Pancreas (tissue), 10 donors: ENCODE results near the gene ERBB4. TPM values are rescaled to one million over a fixed set of nuclear protein-coding genes. Genes with fewer than 3 reads are reported as not detected.

Experiments used
- ATAC-seq, 4 donors: fragments of 200-7000 bp; cut with Tn5 transposase; one replicate each; pipeline versions ENCODE4 v1.8.0 to v1.9.1; 2020; ENCODE audit warnings: mild to moderate bottlenecking in 4 of 4, moderate library complexity in 4 of 4
- DNase-seq, 6 donors: peaks; one replicate each; pipeline ENCODE4 v3.0.0-alpha.2; 2020
- FAIRE-seq: peaks from 2 replicates; lab custom pipeline; 2012; peaks lifted over from hg19 to GRCh38; lab: Jason Lieb, UNC
- H3K27ac ChIP-seq, 4 donors: fragments of 200-600 bp; sonication (generic); 1 replicate in 3 of 4; 2 replicates in 1 of 4; pipeline versions ENCODE4 v1.5.0 to v1.8.0; 2020
- H3K27me3 ChIP-seq, 4 donors: fragments of 200-600 bp; one replicate each; pipeline ENCODE4 v1.8.0; 2021
- H3K36me3 ChIP-seq, 3 donors: fragments of 200-600 bp; sonication (generic) in 1 of 3; one replicate each; pipeline versions ENCODE4 v1.5.0 to v1.8.0; 2020 to 2021
- H3K4me1 ChIP-seq, 3 donors: fragments of 200-600 bp; one replicate each; pipeline ENCODE4 v1.8.0; 2021
- H3K4me3 ChIP-seq, 4 donors: fragments of 200-600 bp; sonication (generic) in 2 of 4; one replicate each; pipeline versions ENCODE4 v1.5.0 to v1.8.0; 2020 to 2021
- H3K9me3 ChIP-seq, 4 donors: fragments of 200-600 bp; one replicate each; pipeline ENCODE4 v1.8.0; 2021
- CTCF ChIP-seq, 4 donors: fragments of 200-600 bp; sonication (generic) in 3 of 4; IDR thresholded peaks; one replicate each; pipeline versions ENCODE4 v1.5.0 to v1.8.0; 2021; ENCODE audit warnings: antibody characterized with exemption in 4 of 4
- WGBS, 2 donors: extraction: QIAGEN DNeasy Blood & Tissue Kit; methylation state at CpG; one replicate each; pipeline ENCODE4 v1.1.7; 2013; 5-methylcytosine and 5-hydroxymethylcytosine counted together
- intact Hi-C, 3 donors: fragments of 100-400 bp; cut with DNase I; formaldehyde crosslinking; loops; one replicate each; pipeline versions ENCODE4 v1.11.1 to v1.14.2; 2022
- polyA plus RNA-seq, 2 donors: library from polyadenylated mRNA; stranded (reverse); fragments of 200-250 nt; gene quantifications; one replicate each; pipeline ENCODE4 v1.2.3, GENCODE V29; 2013
- total RNA-seq, 6 donors: library from RNA; stranded (reverse); fragmentation: NEBNext Ultra II Directional in 4 of 6; extraction: Animal tissue kit (Norgen Biotek cat#: 25700) in 4 of 6; gene quantifications; one replicate each; pipeline versions ENCODE4 v1.2.1 to v1.2.4, GENCODE V29; 2021 to 2023
- donor health status: healthy with polysubstance abuse.
- donor health status: DM: no; HTN: no; CAD: no; lungs with moderate emphysema.
- donor health status: DM: no; HTN: no; CAD: no.
- donor health status: control.
- donor health status: control.
- donor health status: Bipolar disorder and iron deficiency.
- donor health status: DM: yes; HTN: yes; CAD: no.
- donor health status: DM: no; HTN: no; CAD: no.
- donor health status: DM: no; HTN: no; CAD: no.
- donor health status: DM: yes; HTN: yes; CAD: no.

ERBB4 gene
- total and polyA plus RNA-seq, 8 donors = 0.30 to 5.0 (median 3.3) TPM

GRCh38 chr2:212385241-212385640 lies 153.4 kb downstream of the ERBB4 start:
- intact Hi-C loops = no loop called here
- Histone ChIP-seq H3K4me1 (no peaks in the 10 kb centered on the region), H3K36me3 (no peaks in the 10 kb centered on the region), H3K4me3 (no peak overlapping the region), H3K27ac (no peak overlapping the region), H3K9me3 (no peaks in the 10 kb centered on the region), H3K27me3 (no peaks in the 10 kb centered on the region)
- WGBS, 2 donors = 46 to 51% methylated on average over 2 of the region's 2 CpGs
- FAIRE-seq (no peak), DNase-seq (no peak), ATAC-seq (no peak)
- no peak for TF ChIP-seq CTCF (IDR thresholded peaks at IDR 0.05)

- Histone ChIP-seq H3K36me3 (no peaks in the 10 kb centered on the region), H3K4me3 (no peak overlapping the region), H3K27me3 (no peaks in the 10 kb centered on the region), H3K9me3 (no peaks in the 10 kb centered on the region), H3K27ac (no peak overlapping the region), H3K4me1 (no peaks in the 10 kb centered on the region)
- 88 to 94% methylated on average over 2 of the region's 2 CpGs for WGBS, 2 donors
- intact Hi-C loops = no loop called here
- FAIRE-seq (no peak), DNase-seq (no peak), ATAC-seq (no peak)
- no peak for TF ChIP-seq CTCF (IDR thresholded peaks at IDR 0.05)
Observed at GRCh38 chr2:212384027-212384426, 154.6 kb downstream of the ERBB4 start.

GRCh38 chr2:212381428-212382102 lies 157.0 kb downstream of the ERBB4 start:
- ATAC-seq = no peak
- WGBS, 2 donors = 85 to 88% methylated on average over 1 of the region's 1 CpG
- H3K4me1 ChIP-seq = no peaks in the 10 kb centered on the region
- DNase-seq = no peak
- H3K27ac ChIP-seq = no peak overlapping the region
- H3K9me3 ChIP-seq = no peaks in the 10 kb centered on the region
- H3K4me3 ChIP-seq = no peak overlapping the region
- no peak for FAIRE-seq
- intact Hi-C loops = no loop called here
- H3K27me3 ChIP-seq = no peaks in the 10 kb centered on the region
- no peak for TF ChIP-seq CTCF (IDR thresholded peaks at IDR 0.05)
- H3K36me3 ChIP-seq = no peaks in the 10 kb centered on the region

GRCh38 chr2:212379103-212379502 lies 159.5 kb downstream of the ERBB4 start:
- DNase-seq (no peak), FAIRE-seq (no peak), ATAC-seq (peak in 1 of 4 donors; percentile 22)
- intact Hi-C loops = no loop called here
- Histone ChIP-seq H3K9me3 (no peaks in the 10 kb centered on the region), H3K27ac (no peak overlapping the region), H3K4me3 (no peak overlapping the region), H3K27me3 (no peaks in the 10 kb centered on the region), H3K4me1 (no peaks in the 10 kb centered on the region), H3K36me3 (no peaks in the 10 kb centered on the region)
- no peak for TF ChIP-seq CTCF (IDR thresholded peaks at IDR 0.05)
- 24 to 34% methylated on average over 3 of the region's 3 CpGs for WGBS, 2 donors

- DNase-seq = no peak
- intact Hi-C loops = no loop called here
- FAIRE-seq = no peak
- Histone ChIP-seq H3K27ac (no peak overlapping the region), H3K9me3 (no peaks in the 10 kb centered on the region), H3K36me3 (no peaks in the 10 kb centered on the region), H3K4me3 (no peak overlapping the region), H3K27me3 (peaks cover 0 to 7% (median 0%) of the 10 kb centered on the region in 4 donors), H3K4me1 (no peaks in the 10 kb centered on the region)
- no peak for TF ChIP-seq CTCF (IDR thresholded peaks at IDR 0.05)
- no peak for ATAC-seq
- WGBS, 2 donors = 67 to 73% methylated on average over 1 of the region's 1 CpG
Observed at GRCh38 chr2:212367431-212367830, 171.2 kb downstream of the ERBB4 start.
